ENCODE data around the gene SHANK2. TPM values are rescaled to one million over a fixed set of nuclear protein-coding genes. Genes with fewer than 3 reads are reported as not detected.

Gene SHANK2
- total RNA-seq, 2 experiments from 2014 or later = not detected

DNA sequence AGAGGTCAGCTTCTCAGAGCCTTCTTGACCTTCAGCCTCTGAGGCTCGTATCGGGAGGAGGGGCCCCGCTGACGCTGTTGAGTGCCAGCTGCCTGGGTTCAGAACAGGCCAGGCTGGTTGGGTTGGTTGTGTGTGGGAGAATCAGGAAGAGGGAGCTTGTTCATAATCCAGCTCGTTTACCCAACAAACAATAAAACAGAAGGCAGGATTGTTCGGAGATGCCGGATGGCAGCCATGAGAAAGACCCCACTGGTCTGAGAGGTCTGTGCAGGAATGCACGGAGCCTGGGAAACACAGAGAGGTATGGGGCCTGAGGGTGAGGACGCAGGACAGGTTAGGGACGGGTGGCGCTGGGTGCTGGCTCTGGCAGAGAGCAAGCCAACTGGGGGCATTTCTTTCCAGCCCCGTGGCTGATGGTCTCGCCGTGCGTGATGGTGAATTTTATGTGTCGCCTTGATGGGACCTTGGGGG is 31.6 kb upstream of the SHANK2 start:
- H3K4me1 Mint-ChIP-seq (ENCODE audit: low read depth) = no peaks in the 10 kb centered on the region
- no peak overlapping the region for H3K27ac Mint-ChIP-seq
- no peak for DNase-seq
- no peak overlapping the region for H3K4me3 Mint-ChIP-seq
- peaks cover 8% of the 10 kb centered on the region for H3K27me3 Mint-ChIP-seq (ENCODE audit: low read depth)
- CTCF ChIA-PET = no interaction called here
- no peaks in the 10 kb centered on the region for H3K36me3 Mint-ChIP-seq (ENCODE audit: low read depth)
- intact Hi-C loops (cut with micrococcal nuclease) = no loop called here
- H3K9me3 Mint-ChIP-seq = peaks cover 2% of the 10 kb centered on the region

GRCh38 chr11:71282581-71283351 is 30.4 kb upstream of the SHANK2 start:
- H3K4me3 Mint-ChIP-seq = no peak overlapping the region
- no peaks in the 10 kb centered on the region for H3K9me3 Mint-ChIP-seq
- H3K36me3 Mint-ChIP-seq (ENCODE audit: low read depth) = no peaks in the 10 kb centered on the region
- peaks cover 7% of the 10 kb centered on the region for H3K27me3 Mint-ChIP-seq (ENCODE audit: low read depth)
- no peak for DNase-seq
- H3K27ac Mint-ChIP-seq = no peak overlapping the region
- CTCF ChIA-PET = no interaction called here
- no peaks in the 10 kb centered on the region for H3K4me1 Mint-ChIP-seq (ENCODE audit: low read depth)
- intact Hi-C loops (cut with micrococcal nuclease) = no loop called here

DNA sequence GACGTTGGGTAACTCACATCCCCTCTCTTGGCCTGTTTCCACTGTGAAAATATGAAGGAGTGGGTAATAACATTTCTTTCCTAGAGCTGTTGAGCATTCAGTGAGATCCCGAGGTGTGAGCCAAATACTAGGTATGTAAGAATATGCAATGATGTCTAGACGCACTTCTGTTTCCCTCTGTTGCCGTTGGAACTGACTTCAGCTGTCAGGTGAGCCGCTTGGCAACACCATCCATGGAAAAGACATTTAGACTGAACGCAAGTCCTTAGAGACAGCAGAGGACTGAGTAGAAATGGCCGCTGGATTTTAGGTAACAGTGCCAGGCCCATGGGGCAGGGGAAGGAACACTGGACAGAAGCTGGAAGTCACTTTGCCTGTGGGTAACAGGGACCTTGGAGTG is 29.5 kb upstream of the SHANK2 start:
- no peaks in the 10 kb centered on the region for H3K36me3 Mint-ChIP-seq (ENCODE audit: low read depth)
- H3K4me3 Mint-ChIP-seq = no peak overlapping the region
- intact Hi-C loops (cut with micrococcal nuclease) = no loop called here
- H3K9me3 Mint-ChIP-seq = no peaks in the 10 kb centered on the region
- DNase-seq = no peak
- H3K4me1 Mint-ChIP-seq (ENCODE audit: low read depth) = no peaks in the 10 kb centered on the region
- CTCF ChIA-PET = no interaction called here
- H3K27me3 Mint-ChIP-seq (ENCODE audit: low read depth) = peaks cover 10% of the 10 kb centered on the region
- no peak overlapping the region for H3K27ac Mint-ChIP-seq

DNA sequence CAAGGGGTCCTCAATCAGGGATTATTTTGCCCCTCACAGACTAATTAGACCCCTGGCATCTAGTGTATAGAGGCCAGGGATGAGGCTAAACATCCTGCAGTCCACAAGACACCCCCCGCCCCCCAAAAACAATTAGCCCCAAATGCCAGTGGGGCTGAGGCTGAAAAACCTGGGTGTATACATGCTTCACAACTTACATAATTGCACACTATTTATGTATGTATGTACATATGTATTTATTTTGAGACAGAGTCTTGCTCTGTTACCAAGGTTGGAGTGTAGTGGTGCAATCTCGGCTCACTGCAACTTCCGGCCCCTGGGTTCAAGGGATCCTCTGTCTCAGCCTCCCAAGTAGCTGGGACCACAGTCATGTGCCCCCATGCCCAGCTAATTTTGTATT is 28.8 kb upstream of the SHANK2 start:
- no peak overlapping the region for H3K27ac Mint-ChIP-seq
- CTCF ChIA-PET = no interaction called here
- H3K36me3 Mint-ChIP-seq (ENCODE audit: low read depth) = no peaks in the 10 kb centered on the region
- H3K4me1 Mint-ChIP-seq (ENCODE audit: low read depth) = no peaks in the 10 kb centered on the region
- H3K9me3 Mint-ChIP-seq = no peaks in the 10 kb centered on the region
- no peak overlapping the region for H3K4me3 Mint-ChIP-seq
- no peak for DNase-seq
- intact Hi-C loops (cut with micrococcal nuclease) = no loop called here
- peaks cover 11% of the 10 kb centered on the region for H3K27me3 Mint-ChIP-seq (ENCODE audit: low read depth)

DNA sequence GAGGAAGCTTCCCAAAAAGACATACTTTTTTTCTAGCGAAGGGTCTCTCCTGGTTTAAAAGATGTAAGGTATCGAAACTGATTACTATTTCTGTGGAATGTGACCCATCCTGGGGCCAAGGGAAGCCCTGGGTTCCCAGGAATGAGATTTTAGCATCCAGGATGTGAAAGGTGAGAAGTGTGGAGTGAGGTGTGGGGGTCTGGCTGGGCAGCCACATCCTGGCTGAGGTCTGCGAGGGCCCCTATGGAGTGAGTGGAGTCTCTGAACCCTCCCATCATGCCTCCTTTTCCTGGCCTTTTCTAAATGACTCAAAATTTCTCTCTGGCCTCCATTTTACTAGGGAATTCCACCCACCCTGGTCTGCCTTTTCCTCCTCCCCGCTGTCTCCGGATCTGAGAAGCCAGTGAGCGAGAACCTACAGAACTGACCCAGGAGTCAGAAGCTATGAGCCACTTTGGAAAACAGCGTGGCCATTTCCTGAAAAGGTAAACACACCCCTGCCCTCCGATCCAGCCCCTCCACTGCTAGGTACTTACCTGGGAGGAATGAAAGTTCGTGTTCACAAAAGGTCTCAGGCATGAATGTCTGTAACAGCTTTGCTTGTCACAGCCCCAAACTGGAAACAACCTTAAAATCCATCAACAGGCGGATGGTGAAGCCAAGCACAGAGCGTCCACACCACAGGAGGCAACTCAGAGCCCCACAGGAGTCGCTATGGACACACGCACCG is 27.7 kb upstream of the SHANK2 start:
- no peak overlapping the region for H3K27ac Mint-ChIP-seq
- H3K27me3 Mint-ChIP-seq (ENCODE audit: low read depth) = peaks cover 11% of the 10 kb centered on the region
- peaks cover 2% of the 10 kb centered on the region for H3K9me3 Mint-ChIP-seq
- H3K36me3 Mint-ChIP-seq (ENCODE audit: low read depth) = no peaks in the 10 kb centered on the region
- CTCF ChIA-PET = no interaction called here
- H3K4me1 Mint-ChIP-seq (ENCODE audit: low read depth) = no peaks in the 10 kb centered on the region
- no peak for DNase-seq
- no peak overlapping the region for H3K4me3 Mint-ChIP-seq
- intact Hi-C loops (cut with micrococcal nuclease) = no loop called here

DNA sequence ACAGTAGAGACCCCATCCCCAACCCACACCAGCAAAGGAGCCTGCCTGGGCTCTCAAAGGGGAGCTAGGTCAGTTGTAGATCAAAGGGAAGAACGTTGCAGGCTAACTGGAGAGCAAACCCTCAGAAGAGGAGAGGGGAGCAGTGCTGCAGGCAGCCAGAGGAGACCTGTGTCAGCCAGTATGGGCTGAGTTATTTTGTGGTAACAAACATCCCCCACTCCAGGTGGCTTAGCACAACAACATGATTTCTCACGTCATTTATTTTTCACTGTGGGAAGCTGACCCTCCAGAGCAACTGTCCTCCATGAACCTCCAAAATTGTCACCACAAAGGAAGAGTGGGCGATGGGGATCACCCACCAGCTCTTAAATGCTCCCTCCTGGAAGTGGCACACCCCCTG is 19.8 kb upstream of the SHANK2 start:
- DNase-seq = no peak
- intact Hi-C loops (cut with micrococcal nuclease) = no loop called here
- peaks cover 11% of the 10 kb centered on the region for H3K27me3 Mint-ChIP-seq (ENCODE audit: low read depth)
- CTCF ChIA-PET = no interaction called here
- H3K4me3 Mint-ChIP-seq = no peak overlapping the region
- no peak overlapping the region for H3K27ac Mint-ChIP-seq
- H3K36me3 Mint-ChIP-seq (ENCODE audit: low read depth) = no peaks in the 10 kb centered on the region
- no peaks in the 10 kb centered on the region for H3K4me1 Mint-ChIP-seq (ENCODE audit: low read depth)
- H3K9me3 Mint-ChIP-seq = peaks cover 17% of the 10 kb centered on the region

DNA sequence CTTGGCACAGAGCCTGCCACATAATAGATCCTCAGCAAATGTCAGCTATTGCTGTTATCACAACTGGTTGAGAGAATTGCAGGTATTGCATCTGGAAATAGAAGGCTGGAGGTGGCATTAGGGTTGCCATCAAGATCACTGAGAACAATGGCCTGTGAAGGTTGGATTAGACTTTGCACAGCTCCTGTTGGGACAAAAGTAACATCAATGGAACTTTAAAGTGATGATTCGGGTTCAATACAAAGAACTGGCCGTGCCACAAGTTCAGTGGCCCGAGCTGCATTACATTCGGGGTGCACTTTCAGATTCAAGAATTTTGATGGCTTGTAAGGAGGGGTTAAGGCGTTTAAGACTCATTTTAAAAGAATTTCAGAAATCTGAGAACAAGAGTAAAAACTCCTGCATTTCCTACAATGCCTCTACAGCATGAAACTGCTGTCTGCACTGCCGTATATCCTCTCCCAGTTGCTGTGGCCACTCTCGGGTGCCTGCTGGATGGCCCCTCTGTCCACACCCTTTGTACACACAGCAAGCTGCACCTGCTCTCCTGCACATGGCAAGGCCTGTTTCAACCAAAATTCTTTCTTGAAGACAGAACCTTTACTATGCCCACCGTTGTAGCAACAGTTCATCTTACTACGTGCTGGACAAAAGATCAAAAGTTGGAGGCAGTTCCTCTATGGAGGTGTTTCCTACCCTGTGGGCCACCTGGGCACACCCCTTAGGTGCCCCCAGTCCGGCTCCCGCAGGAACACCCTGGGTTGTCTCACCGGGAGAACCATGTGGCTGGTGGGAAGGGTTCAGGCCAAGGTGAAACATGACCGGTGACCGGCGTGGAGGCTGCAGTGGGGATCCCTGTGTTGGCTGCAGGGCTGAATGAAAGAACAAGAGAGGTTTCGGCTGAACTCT is 17.5 kb upstream of the SHANK2 start:
- Mint-ChIP-seq H3K9me3 (peaks cover 13% of the 10 kb centered on the region), H3K4me3 (no peak overlapping the region), H3K36me3 (ENCODE audit: low read depth) (no peaks in the 10 kb centered on the region), H3K4me1 (ENCODE audit: low read depth) (no peaks in the 10 kb centered on the region), H3K27ac (no peak overlapping the region), H3K27me3 (ENCODE audit: low read depth) (peaks cover 14% of the 10 kb centered on the region)
- DNase-seq = no peak
- intact Hi-C loops (cut with micrococcal nuclease) = no loop called here
- CTCF ChIA-PET = interaction anchor here (0.7 kb wide), 1 partner anchor 1176 kb away, joined by 3 read pairs; no protein-coding TSS in a partner anchor

GRCh38 chr11:71268706-71269321 is 16.4 kb upstream of the SHANK2 start:
- Mint-ChIP-seq H3K4me3 (no peak overlapping the region), H3K27me3 (ENCODE audit: low read depth) (peaks cover 10% of the 10 kb centered on the region), H3K36me3 (ENCODE audit: low read depth) (no peaks in the 10 kb centered on the region), H3K27ac (no peak overlapping the region), H3K4me1 (ENCODE audit: low read depth) (no peaks in the 10 kb centered on the region), H3K9me3 (peaks cover 7% of the 10 kb centered on the region)
- CTCF ChIA-PET = interaction anchor here (0.7 kb wide), 1 partner anchor 1177 kb away, joined by 3 read pairs; no protein-coding TSS in a partner anchor
- intact Hi-C loops (cut with micrococcal nuclease) = no loop called here
- DNase-seq = no peak

DNA sequence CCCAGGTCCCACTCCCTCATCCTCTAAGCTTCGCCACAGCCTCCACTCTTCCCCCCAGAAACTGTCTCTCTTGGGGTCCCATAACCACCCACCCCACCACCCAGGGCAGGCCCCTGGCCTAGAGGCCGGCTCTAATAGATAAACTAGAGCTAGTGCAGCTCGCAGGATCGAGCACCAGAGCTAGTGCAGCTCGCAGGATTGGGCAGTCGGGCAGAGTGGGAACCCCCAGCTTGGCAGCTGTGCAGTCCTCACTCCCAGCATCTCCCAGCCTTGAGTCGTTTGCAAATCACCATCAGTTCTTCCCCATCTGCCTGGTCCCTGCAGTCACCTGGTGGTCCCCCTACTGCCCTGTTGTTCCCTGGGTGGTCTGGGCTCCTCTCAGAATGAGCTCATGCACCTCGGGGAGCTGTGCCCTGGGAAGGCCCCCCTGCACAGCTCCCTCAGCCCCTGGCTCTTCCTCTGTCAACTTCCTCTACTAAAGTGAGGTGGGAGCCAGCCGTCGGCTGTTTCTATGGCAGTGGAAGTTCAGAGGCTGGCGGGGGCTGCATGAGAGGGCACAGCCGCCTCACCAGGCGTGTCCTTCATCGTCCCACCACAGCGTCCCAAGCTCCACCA is 15.5 kb upstream of the SHANK2 start:
- H3K27ac Mint-ChIP-seq = no peak overlapping the region
- H3K36me3 Mint-ChIP-seq (ENCODE audit: low read depth) = no peaks in the 10 kb centered on the region
- intact Hi-C loops (cut with micrococcal nuclease) = no loop called here
- CTCF ChIA-PET = no interaction called here
- peaks cover 3% of the 10 kb centered on the region for H3K9me3 Mint-ChIP-seq
- H3K4me3 Mint-ChIP-seq = no peak overlapping the region
- H3K4me1 Mint-ChIP-seq (ENCODE audit: low read depth) = no peaks in the 10 kb centered on the region
- no peak for DNase-seq
- peaks cover 10% of the 10 kb centered on the region for H3K27me3 Mint-ChIP-seq (ENCODE audit: low read depth)

DNA sequence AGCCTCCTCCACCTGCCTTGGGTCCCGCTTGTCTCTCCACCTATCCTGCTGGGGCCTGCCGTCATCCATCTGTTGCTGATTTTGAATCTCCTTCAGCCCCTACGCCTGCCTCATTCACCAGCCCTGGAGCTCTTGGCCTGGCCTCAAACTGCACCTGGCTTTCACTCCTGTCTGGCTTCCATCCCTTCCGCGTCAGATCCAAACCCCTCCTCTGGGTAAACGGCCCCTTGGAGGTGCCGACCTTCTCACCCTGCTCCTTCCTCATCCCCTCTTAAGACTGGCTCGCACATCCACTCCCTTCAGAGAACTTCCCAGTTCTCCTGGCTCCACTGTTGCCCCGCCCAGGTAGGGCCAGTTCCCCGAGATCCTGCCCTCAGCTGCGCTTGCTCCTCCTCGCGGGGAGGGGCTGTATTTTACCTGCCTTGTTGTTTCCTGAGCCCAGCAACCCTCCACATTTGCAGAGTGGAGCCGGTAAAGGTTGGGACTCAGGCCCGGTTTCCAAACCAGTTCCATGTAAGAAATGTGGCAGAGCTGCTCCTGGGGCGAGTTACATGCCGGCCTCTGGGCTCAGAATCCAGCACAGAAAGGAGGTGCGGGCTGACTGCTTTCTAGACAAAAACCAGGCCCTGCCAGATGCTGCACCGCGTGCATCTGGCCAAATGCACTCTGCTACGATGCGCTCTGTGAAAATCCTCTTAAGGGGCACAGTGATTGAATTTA is 13.9 kb upstream of the SHANK2 start:
- Mint-ChIP-seq H3K4me1 (ENCODE audit: low read depth) (no peaks in the 10 kb centered on the region), H3K4me3 (no peak overlapping the region), H3K36me3 (ENCODE audit: low read depth) (no peaks in the 10 kb centered on the region), H3K27me3 (ENCODE audit: low read depth) (peaks cover 10% of the 10 kb centered on the region), H3K27ac (no peak overlapping the region), H3K9me3 (no peaks in the 10 kb centered on the region)
- intact Hi-C loops (cut with micrococcal nuclease) = no loop called here
- CTCF ChIA-PET = no interaction called here
- no peak for DNase-seq

DNA sequence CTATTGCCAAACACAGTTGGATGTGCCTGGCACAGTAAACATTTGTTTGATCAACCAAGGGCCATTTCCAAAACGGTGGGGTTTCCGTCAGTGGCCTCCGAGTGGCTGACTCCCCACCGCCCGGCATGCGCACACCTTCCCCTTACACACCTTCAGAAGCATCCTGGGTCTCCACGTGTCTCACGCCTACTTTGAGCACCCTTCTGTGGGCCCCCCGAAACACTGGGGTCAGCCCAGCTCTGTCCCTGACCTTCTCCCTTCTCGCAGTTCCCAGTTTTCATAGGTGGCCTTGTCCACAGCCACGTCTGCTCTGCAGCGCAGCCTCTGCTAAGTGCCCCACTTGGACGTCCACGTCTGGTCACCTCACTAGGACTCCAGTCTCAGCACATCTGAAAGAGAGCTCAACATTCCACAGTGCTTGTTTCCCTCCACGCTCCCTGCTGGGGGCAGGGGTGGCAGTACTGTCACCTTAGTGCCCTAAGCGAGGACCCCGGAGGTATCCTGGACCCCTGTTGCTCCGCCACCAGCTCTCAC is 13.2 kb upstream of the SHANK2 start:
- CTCF ChIA-PET = no interaction called here
- Mint-ChIP-seq H3K4me1 (ENCODE audit: low read depth) (no peaks in the 10 kb centered on the region), H3K36me3 (ENCODE audit: low read depth) (no peaks in the 10 kb centered on the region), H3K27ac (no peak overlapping the region), H3K9me3 (no peaks in the 10 kb centered on the region), H3K27me3 (ENCODE audit: low read depth) (peaks cover 10% of the 10 kb centered on the region), H3K4me3 (no peak overlapping the region)
- intact Hi-C loops (cut with micrococcal nuclease) = no loop called here
- DNase-seq = no peak

Measured in activated naive CD4-positive, alpha-beta T cell treated with anti-CD3 and anti-CD28 coated beads for 36 hours (primary cell).